Spleen (tissue), 7 donors: ENCODE measurements around the gene REV3L.

ENCODE experiments used
- POLR2A ChIP-seq, 3 donors: fragments of 450-650 bp; IDR thresholded peaks; one replicate each; pipeline ENCODE4 v1.5.1; 2017; ENCODE audit warnings: antibody characterized with exemption in 3 of 3, mild to moderate bottlenecking in 1 of 3
- TF ChIP-seq, protein P1 (sequence below), 11 experiments: fragments of 200-600 bp in 7 of 11; fragments of 450-650 bp in 4 of 11; sonication (generic) in 4 of 11; IDR thresholded peaks in 8 of 11; conservative IDR thresholded peaks in 3 of 11; 1 replicate in 7 of 11; 2 replicates in 4 of 11; pipeline versions ENCODE4 v1.4.0 to v1.8.0; 2016 to 2021; ENCODE audit warnings: antibody characterized with exemption in 11 of 11, inconsistent platforms in 4 of 11, mild to moderate bottlenecking in 1 of 11
- donor health status: DM: no; HTN: no; CAD: no; lungs with moderate emphysema.
- donor health status: DM: no; HTN: no; CAD: no.
- donor health status: DM: no; HTN: no; CAD: no.

DNA sequence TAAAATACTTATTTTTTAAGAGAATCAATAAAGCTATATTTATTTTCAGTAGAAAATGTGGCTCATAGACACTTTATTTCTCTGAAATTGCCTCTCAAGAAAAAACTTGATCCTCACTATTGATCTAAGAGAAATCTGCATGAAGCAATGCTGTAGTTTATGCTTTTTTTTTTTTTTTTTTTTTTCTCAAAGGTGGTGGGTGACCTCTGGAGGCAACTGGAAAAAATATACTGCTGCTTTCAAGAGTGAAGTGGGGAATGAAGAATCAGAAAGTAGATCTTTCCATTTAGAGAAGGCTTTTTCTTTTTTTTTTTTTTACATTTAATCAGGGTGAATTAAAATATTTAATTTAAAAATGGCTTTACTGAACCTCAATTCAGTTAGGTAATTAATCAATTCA is 226.4 kb downstream of the REV3L start:
- TF ChIP-seq, protein P1, sequence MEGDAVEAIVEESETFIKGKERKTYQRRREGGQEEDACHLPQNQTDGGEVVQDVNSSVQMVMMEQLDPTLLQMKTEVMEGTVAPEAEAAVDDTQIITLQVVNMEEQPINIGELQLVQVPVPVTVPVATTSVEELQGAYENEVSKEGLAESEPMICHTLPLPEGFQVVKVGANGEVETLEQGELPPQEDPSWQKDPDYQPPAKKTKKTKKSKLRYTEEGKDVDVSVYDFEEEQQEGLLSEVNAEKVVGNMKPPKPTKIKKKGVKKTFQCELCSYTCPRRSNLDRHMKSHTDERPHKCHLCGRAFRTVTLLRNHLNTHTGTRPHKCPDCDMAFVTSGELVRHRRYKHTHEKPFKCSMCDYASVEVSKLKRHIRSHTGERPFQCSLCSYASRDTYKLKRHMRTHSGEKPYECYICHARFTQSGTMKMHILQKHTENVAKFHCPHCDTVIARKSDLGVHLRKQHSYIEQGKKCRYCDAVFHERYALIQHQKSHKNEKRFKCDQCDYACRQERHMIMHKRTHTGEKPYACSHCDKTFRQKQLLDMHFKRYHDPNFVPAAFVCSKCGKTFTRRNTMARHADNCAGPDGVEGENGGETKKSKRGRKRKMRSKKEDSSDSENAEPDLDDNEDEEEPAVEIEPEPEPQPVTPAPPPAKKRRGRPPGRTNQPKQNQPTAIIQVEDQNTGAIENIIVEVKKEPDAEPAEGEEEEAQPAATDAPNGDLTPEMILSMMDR (IDR thresholded peaks at IDR 0.05 in 8 of 11, conservative IDR thresholded peaks at IDR 0.05 in 3 of 11): no peak
- TF ChIP-seq POLR2A (IDR thresholded peaks at IDR 0.05): no peak
